Sigmoid colon (tissue), 4 donors: ENCODE data around the gene ALX4.
A peak's percentile ranks its signal among the peaks of the same experiment; 100 is the strongest.

ENCODE experiments used
- EP300 ChIP-seq, 4 donors: sonication (generic); formaldehyde crosslinking; IDR thresholded peaks; one replicate each; pipeline ENCODE4 v1.6.1; 2017; ENCODE audit warnings: antibody characterized with exemption in 4 of 4
- TF ChIP-seq, protein P1 (sequence below), 4 experiments: fragments of 450-650 bp in 3 of 4; fragments of 200-600 bp in 1 of 4; IDR thresholded peaks; one replicate each; pipeline ENCODE4 v1.5.1; 2016 to 2019; ENCODE audit warnings: antibody characterized with exemption in 4 of 4, mild to moderate bottlenecking in 3 of 4, moderate library complexity in 2 of 4

- TF ChIP-seq, protein P1, sequence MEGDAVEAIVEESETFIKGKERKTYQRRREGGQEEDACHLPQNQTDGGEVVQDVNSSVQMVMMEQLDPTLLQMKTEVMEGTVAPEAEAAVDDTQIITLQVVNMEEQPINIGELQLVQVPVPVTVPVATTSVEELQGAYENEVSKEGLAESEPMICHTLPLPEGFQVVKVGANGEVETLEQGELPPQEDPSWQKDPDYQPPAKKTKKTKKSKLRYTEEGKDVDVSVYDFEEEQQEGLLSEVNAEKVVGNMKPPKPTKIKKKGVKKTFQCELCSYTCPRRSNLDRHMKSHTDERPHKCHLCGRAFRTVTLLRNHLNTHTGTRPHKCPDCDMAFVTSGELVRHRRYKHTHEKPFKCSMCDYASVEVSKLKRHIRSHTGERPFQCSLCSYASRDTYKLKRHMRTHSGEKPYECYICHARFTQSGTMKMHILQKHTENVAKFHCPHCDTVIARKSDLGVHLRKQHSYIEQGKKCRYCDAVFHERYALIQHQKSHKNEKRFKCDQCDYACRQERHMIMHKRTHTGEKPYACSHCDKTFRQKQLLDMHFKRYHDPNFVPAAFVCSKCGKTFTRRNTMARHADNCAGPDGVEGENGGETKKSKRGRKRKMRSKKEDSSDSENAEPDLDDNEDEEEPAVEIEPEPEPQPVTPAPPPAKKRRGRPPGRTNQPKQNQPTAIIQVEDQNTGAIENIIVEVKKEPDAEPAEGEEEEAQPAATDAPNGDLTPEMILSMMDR (IDR thresholded peaks at IDR 0.05): no peak
- TF ChIP-seq EP300 (IDR thresholded peaks at IDR 0.05): peak; percentile 60 to 76 (median 61)
These were observed 74.2 kb downstream of the ALX4 start for GRCh38 chr11:44235765-44236201.
